ENCODE results near the gene FAM111B.
A peak's percentile ranks its signal among the peaks of the same experiment; 100 is the strongest.

Gene FAM111B

GRCh38 chr11:59144579-59145345 is 37.7 kb downstream of the FAM111B start:
- Histone ChIP-seq H3K9ac (ENCODE audit: low read length) (peak overlapping the region; percentile 54), H3K4me3 (ENCODE audit: low read length) (peak overlapping the region; percentile 52), H3K27me3 (ENCODE audit: control insufficient read depth, insufficient read depth, low read length) (no peaks in the 10 kb centered on the region), H3K9me3 (ENCODE audit: control insufficient read depth, low read length) (no peaks in the 10 kb centered on the region), H3K4me1 (ENCODE audit: control insufficient read depth, insufficient read depth, low read length) (peaks cover 22% of the 10 kb centered on the region), H3K36me3 (ENCODE audit: control insufficient read depth, insufficient read depth, low read length) (no peaks in the 10 kb centered on the region)

- H3K4me1 ChIP-seq (ENCODE audit: control insufficient read depth, insufficient read depth, low read length) = peaks cover 22% of the 10 kb centered on the region
- no peaks in the 10 kb centered on the region for H3K27me3 ChIP-seq (ENCODE audit: control insufficient read depth, insufficient read depth, low read length)
- H3K36me3 ChIP-seq (ENCODE audit: control insufficient read depth, insufficient read depth, low read length) = no peaks in the 10 kb centered on the region
- peak overlapping the region; percentile 54 for H3K9ac ChIP-seq (ENCODE audit: low read length)
- no peaks in the 10 kb centered on the region for H3K9me3 ChIP-seq (ENCODE audit: control insufficient read depth, low read length)
- no peak overlapping the region for H3K4me3 ChIP-seq (ENCODE audit: low read length)
Measured at GRCh38 chr11:59145534-59145933, 38.5 kb downstream of the FAM111B start.

DNA sequence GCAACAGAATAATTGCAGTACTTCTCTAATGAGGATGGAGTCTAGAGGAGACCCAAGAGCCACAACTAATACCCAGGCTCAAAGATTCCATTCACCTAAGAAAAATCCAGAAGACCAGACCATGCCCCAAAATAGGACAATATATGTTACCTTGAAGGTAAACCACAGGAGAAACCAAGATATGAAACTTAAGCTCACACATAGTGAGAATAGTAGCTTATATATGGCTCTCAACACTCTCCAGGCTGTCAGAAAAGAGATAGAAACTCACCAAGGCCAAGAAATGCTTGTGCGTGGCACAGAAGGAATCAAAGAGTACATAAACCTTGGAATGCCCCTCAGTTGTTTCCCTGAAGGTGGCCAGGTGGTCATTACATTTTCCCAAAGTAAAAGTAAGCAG is 44.7 kb downstream of the FAM111B start:
- Histone ChIP-seq H3K27me3 (ENCODE audit: control insufficient read depth, insufficient read depth, low read length) (no peaks in the 10 kb centered on the region), H3K9ac (ENCODE audit: low read length) (no peak overlapping the region), H3K4me3 (ENCODE audit: low read length) (no peak overlapping the region), H3K36me3 (ENCODE audit: control insufficient read depth, insufficient read depth, low read length) (no peaks in the 10 kb centered on the region), H3K9me3 (ENCODE audit: control insufficient read depth, low read length) (no peaks in the 10 kb centered on the region), H3K4me1 (ENCODE audit: control insufficient read depth, insufficient read depth, low read length) (no peaks in the 10 kb centered on the region)

DNA sequence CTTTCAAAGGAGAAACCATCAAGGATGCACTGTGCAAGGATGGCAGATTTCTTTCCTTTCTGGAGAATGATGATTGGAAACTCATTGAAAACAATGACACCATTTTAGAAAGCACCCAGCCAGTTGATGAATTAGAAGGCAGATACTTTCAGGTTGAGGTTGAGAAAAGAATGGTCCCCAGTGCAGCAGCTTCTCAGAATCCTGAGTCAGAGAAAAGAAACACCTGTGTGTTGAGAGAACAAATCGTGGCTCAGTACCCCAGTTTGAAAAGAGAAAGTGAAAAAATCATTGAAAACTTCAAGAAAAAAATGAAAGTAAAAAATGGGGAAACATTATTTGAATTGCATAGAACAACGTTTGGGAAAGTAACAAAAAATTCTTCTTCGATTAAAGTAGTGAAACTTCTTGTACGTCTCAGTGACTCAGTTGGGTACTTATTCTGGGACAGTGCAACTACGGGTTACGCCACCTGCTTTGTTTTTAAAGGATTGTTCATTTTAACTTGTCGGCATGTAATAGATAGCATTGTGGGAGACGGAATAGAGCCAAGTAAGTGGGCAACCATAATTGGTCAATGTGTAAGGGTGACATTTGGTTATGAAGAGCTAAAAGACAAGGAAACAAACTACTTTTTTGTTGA is 45.4 kb downstream of the FAM111B start:
- H3K27me3 ChIP-seq (ENCODE audit: control insufficient read depth, insufficient read depth, low read length) = no peaks in the 10 kb centered on the region

DNA sequence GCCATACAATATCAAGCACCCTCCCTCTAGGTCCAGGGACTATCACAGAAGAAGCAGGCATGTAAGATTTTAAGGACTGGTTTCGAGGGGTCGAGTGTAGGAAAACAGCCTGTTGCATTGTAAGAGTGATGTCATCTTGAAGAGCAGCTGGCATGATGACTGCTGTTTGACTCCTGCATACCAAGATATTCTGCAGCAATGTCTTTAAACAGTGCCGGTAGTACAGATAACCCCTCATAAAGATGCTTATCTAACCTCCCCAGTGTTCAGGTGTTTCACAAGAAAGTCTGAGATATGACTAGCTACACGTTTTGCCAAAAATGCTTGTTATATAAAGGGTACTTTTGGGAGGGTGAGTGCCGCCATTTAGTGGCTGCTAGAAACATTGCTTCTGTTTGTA is 47.6 kb downstream of the FAM111B start:
- H3K9ac ChIP-seq (ENCODE audit: low read length) = no peak overlapping the region
- H3K27me3 ChIP-seq (ENCODE audit: control insufficient read depth, insufficient read depth, low read length) = no peaks in the 10 kb centered on the region
- no peak overlapping the region for H3K4me3 ChIP-seq (ENCODE audit: low read length)
- no peaks in the 10 kb centered on the region for H3K4me1 ChIP-seq (ENCODE audit: control insufficient read depth, insufficient read depth, low read length)
- H3K9me3 ChIP-seq (ENCODE audit: control insufficient read depth, low read length) = no peaks in the 10 kb centered on the region
- H3K36me3 ChIP-seq (ENCODE audit: control insufficient read depth, insufficient read depth, low read length) = no peaks in the 10 kb centered on the region

More for the DNA sequence above, 45.4 kb downstream of the FAM111B start:
- Histone ChIP-seq H3K4me3 (ENCODE audit: low read length) (no peak overlapping the region), H3K4me1 (ENCODE audit: control insufficient read depth, insufficient read depth, low read length) (no peaks in the 10 kb centered on the region), H3K9ac (ENCODE audit: low read length) (no peak overlapping the region), H3K9me3 (ENCODE audit: control insufficient read depth, low read length) (no peaks in the 10 kb centered on the region), H3K36me3 (ENCODE audit: control insufficient read depth, insufficient read depth, low read length) (no peaks in the 10 kb centered on the region)

DNA sequence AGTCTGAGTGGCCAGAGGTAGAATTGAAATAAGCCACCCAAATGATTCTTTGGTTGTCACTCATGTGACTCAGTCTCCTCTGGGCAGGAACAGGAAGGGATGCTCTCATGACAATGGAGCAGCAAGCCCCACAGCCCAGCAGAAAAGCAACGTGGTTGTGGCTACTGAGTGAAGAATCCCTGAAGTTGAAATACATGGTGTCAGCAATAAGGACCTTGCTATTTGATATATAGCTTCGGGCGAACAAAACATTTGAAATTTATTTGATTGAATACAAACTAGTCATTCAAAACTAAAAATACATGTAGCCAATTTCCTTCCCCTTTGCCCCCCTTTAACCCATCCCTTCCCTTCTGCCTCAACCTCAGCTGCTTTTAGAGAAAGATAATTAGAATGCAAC is 50.4 kb downstream of the FAM111B start:
- Histone ChIP-seq H3K4me3 (ENCODE audit: low read length) (no peak overlapping the region), H3K9ac (ENCODE audit: low read length) (no peak overlapping the region), H3K36me3 (ENCODE audit: control insufficient read depth, insufficient read depth, low read length) (no peaks in the 10 kb centered on the region), H3K27me3 (ENCODE audit: control insufficient read depth, insufficient read depth, low read length) (no peaks in the 10 kb centered on the region), H3K9me3 (ENCODE audit: control insufficient read depth, low read length) (no peaks in the 10 kb centered on the region), H3K4me1 (ENCODE audit: control insufficient read depth, insufficient read depth, low read length) (no peaks in the 10 kb centered on the region)

- no peaks in the 10 kb centered on the region for H3K36me3 ChIP-seq (ENCODE audit: control insufficient read depth, insufficient read depth, low read length)
- H3K27me3 ChIP-seq (ENCODE audit: control insufficient read depth, insufficient read depth, low read length) = no peaks in the 10 kb centered on the region
- no peak overlapping the region for H3K9ac ChIP-seq (ENCODE audit: low read length)
- H3K4me3 ChIP-seq (ENCODE audit: low read length) = no peak overlapping the region
- no peaks in the 10 kb centered on the region for H3K4me1 ChIP-seq (ENCODE audit: control insufficient read depth, insufficient read depth, low read length)
- no peaks in the 10 kb centered on the region for H3K9me3 ChIP-seq (ENCODE audit: control insufficient read depth, low read length)
Measured at GRCh38 chr11:59158206-59159068, 51.4 kb downstream of the FAM111B start.

DNA sequence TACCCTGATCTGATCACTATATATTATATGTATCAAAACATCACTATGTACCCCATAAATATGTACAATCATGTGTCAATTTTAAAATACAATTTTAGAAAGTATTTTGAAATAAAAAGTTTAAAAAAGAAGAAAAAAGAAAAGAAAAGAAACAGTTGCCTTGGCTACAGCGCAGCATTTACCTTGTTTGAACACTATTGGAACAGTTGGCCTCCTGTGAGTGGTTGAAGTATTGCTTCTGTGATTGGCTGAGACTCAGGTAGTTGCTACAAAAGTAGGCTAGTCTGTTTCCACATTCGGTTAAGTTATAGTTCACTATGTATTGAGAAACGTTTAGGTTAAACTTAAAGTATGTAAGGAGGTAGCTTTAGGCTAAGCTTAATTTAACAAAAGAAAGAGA is 57.0 kb downstream of the FAM111B start:
- Histone ChIP-seq H3K9me3 (ENCODE audit: control insufficient read depth, low read length) (no peaks in the 10 kb centered on the region), H3K4me3 (ENCODE audit: low read length) (no peak overlapping the region), H3K27me3 (ENCODE audit: control insufficient read depth, insufficient read depth, low read length) (no peaks in the 10 kb centered on the region), H3K4me1 (ENCODE audit: control insufficient read depth, insufficient read depth, low read length) (no peaks in the 10 kb centered on the region), H3K9ac (ENCODE audit: low read length) (no peak overlapping the region), H3K36me3 (ENCODE audit: control insufficient read depth, insufficient read depth, low read length) (no peaks in the 10 kb centered on the region)

DNA sequence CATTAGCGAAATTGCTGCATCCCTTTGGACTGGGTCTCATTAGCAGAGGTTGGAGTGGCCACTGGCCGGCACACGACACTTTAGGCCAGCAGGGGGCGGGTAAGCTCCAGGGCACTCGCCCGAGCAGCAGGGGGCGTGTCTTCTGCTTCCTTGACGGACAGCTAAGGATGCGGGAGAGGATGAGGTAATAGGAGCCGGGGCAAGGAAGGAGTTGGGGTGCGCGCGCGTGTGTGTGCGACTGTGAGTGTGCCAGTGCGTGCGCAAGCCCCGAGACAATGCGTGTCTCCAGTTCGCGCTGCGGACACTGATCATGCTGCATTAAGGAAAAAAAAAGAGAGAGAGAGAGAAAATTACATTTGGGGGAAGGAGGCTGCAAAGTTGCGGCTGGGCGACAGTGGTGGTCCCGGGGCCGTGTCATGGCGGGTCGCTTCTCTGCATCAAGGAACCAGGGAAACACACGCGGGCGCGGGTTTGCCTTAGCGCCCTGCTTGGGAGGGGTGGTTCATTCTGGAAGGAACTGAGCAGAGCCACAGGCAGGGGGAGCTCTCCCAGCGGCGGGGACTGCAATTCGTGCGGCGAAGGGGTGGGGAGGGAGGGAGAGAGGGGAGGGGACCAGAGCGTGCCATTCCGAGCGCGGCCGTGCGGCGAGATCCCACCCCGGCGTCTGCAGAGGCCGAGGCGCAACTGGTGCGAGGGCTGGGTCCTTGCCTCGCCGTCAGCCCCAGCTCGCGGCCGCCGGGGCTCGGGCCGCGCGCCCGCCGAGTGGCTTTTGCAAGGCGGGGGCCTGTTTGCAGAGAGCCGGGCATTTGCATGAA is 64.7 kb downstream of the FAM111B start, which contains the start of gene DTX4:
Gene DTX4 (plus strand): TSS at position 625 of the 815 bp plus-strand sequence. CDS start 464 bp downstream, outside the sequence.
- Histone ChIP-seq H3K27me3 (ENCODE audit: control insufficient read depth, insufficient read depth, low read length) (no peaks in the 10 kb centered on the region), H3K4me1 (ENCODE audit: control insufficient read depth, insufficient read depth, low read length) (peaks cover 25% of the 10 kb centered on the region), H3K9ac (ENCODE audit: low read length) (peak within 1 kb of the TSS; percentile 70), H3K4me3 (ENCODE audit: low read length) (peak within 1 kb of the TSS; percentile 71), H3K9me3 (ENCODE audit: control insufficient read depth, low read length) (no peaks in the 10 kb centered on the region), H3K36me3 (ENCODE audit: control insufficient read depth, insufficient read depth, low read length) (no peaks in the 10 kb centered on the region)

GRCh38 chr11:59172345-59173079 is 65.5 kb downstream of the FAM111B start:
- Histone ChIP-seq H3K36me3 (ENCODE audit: control insufficient read depth, insufficient read depth, low read length) (no peaks in the 10 kb centered on the region), H3K27me3 (ENCODE audit: control insufficient read depth, insufficient read depth, low read length) (no peaks in the 10 kb centered on the region), H3K9ac (ENCODE audit: low read length) (peak overlapping the region; percentile 70), H3K4me3 (ENCODE audit: low read length) (peak overlapping the region; percentile 71), H3K4me1 (ENCODE audit: control insufficient read depth, insufficient read depth, low read length) (peaks cover 25% of the 10 kb centered on the region), H3K9me3 (ENCODE audit: control insufficient read depth, low read length) (no peaks in the 10 kb centered on the region)

Data from mucosa of stomach (tissue), 1 donor.